Middle frontal gyrus (tissue), 1 donor: Measurements from ENCODE around the gene OPRD1.

Source experiments
- DNase-seq: peaks from one replicate; pipeline ENCODE4 v3.0.0-alpha.2; 2015; ENCODE audit warnings: low spot score; ENCODE audit errors: extremely low spot score

Gene OPRD1

DNA sequence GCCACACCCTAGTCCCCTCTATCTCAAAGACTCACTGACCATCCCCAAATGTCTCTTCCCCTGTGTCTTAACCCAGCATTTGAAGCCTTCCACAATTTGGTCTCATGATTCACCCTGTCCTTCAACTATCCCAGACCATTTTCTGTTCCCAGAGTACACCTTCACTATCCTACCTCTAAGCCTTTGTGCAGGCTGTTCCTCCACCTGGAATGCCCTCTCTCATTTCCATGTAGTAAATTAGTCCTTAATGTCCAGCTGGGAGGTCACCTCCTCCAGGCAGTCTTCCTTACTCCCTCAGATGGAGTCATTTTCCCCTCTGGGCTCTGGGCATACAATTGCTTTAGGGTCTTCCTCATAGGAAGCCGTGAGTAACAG, 71.3 kb downstream of the OPRD1 start:
- DNase-seq = no peak

GRCh38 chr1:28885472-28885877, 73.5 kb downstream of the OPRD1 start:
- no peak for DNase-seq

GRCh38 chr1:28885977-28886730, 74.2 kb downstream of the OPRD1 start:
- no peak for DNase-seq

DNA sequence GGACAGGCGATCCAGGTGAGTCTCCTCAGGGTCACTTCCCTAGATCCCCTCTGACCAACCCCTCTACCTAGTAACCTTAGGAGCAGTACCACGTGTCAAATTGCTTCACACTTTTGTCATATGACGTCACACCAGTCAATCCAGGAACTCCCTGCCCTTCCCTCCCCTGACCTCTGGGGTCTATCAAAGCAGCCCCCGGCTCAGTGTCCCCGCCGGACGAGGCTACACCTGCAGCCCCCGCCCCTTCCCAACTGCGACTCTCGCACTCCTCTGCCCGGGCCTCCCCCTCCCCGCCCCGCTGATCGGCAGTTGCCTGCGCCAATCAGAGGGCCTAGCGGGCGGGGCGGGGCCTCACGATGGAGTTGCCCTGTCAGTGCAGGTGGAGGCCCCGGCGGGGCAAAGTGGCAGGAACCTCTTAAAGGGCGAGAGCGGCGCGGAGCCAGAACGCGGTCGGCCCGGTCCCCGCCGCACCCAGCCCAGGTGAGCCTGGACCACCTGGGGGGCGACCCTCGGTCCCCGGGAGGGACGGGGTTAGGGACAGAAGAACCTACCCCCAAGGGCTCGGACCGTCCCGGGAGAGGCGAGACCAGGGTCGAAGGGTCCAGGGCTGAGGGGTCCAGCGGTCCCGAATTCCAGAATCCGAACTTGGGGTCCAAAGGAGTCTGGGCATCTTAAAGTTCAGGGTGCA, 74.9 kb downstream of the OPRD1 start:
- no peak for DNase-seq

GRCh38 chr1:28887419-28887834, 75.5 kb downstream of the OPRD1 start:
- no peak for DNase-seq

DNA sequence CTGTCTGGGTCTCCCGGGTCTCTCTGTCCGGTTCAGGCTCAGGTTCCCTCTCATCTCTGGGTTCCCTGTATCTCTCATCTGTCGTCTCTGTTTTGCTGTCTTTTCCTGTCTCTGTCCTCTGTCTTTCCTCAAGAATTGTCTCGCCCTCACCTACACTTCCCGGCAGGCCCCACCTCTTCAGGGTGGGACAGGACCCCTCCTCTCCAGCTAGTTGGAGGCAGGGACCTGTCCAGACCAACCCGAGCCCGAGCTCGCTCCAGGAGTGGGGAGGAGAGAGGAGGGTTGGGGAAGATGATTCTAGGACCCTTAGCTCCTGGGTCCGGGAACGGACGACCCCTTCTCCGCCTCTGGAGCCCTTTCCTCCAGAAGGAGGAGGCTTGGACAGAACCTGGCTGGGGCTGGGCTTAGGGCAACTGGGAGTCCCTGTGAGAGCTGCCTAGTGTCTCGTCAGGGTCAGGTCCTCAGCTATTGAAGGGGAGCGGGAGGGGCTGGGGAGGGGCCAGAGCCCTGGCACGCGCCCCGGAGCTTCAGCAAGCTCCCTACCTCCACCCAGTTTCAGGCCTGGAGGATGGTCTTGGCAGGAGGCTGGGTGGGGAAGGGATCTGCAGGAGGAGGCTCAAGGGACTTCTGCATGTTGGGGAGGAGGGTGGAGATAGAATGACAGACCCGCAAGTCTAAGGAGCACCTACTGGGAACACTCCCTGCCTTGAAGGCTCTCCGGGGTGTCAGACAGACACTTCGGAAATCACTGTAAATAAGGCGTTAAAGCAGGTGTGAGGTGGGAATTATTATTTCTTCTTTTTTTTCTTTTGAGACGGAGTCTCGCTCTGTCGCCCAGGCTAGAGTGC, 76.1 kb downstream of the OPRD1 start:
- no peak for DNase-seq

- no peak for DNase-seq
Measured at GRCh38 chr1:28888915-28889314, 76.9 kb downstream of the OPRD1 start.

GRCh38 chr1:28889357-28889756, 77.4 kb downstream of the OPRD1 start:
- DNase-seq = no peak

DNA sequence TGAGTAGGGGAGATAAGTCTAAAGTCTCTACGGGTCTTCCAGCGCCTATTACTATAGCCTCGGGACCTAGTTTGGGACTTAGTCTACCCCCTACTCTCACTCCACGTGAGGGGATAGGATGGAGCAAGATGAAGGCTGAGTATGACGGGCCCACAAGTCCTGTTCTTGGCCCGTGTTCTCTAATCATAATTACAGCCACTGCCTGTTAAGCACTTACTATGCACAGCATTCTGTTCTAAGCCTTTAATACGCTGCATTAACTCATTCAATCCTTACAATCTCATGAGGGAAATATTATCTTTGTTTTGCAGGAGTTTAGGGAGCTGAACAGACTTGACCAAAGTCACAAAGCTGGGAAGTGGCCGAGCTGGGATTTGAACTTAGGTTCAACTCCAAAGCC, 78.5 kb downstream of the OPRD1 start:
- no peak for DNase-seq

- DNase-seq = no peak
Measured at GRCh38 chr1:28890836-28891235, 78.9 kb downstream of the OPRD1 start.

DNA sequence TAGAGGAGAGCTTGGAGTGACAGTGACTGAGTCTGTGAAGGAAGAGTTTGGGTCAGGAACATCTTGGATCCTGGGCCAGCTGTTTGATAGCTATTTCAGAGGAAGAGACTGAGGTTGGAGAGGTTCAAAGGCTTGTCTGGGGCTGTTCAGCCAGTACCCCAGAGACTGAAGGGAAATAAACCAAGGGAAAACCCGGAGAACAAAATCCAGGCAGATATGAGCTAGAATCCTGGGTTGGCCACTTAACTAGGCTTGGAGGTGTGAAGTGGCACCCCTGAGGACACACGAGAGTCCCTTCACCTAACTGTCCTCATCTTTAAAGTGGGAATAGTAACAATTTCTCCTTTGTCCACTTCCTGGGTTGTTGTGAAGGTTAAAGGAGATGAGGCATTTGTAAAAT, 79.3 kb downstream of the OPRD1 start:
- no peak for DNase-seq

DNA sequence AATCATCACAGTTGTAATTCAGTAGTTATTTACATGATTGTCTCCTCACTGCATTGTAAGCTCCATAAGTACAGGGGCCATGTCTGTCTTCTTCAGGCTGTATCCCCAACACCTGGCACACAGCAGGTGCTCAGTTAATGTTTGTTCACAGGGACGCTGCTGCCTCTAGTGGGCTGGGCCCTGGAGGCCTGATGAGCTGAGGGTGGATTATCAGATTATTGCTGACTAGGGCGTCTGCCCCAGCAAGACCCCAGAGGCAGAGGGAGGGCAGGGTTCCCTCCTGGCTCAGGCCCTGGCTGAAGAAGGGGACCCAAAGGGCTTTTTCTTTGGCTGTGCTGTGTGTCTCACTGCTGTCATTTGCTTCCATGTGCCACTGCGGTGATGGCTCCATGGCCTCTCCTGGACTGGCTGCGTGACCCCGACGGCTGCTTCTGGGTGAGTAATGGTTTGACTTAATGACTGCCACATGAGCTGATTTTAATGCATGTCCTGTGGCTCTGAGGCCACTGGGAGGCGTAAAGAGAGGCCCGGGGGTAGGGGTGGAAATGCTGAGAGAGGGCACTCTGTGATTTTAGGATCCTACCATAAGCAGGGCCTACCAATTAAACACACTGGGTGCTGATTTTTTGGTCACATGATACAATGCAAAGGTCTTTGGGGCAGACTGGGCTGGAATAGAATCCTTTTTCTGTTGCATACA, 81.6 kb downstream of the OPRD1 start:
- DNase-seq = no peak

DNA sequence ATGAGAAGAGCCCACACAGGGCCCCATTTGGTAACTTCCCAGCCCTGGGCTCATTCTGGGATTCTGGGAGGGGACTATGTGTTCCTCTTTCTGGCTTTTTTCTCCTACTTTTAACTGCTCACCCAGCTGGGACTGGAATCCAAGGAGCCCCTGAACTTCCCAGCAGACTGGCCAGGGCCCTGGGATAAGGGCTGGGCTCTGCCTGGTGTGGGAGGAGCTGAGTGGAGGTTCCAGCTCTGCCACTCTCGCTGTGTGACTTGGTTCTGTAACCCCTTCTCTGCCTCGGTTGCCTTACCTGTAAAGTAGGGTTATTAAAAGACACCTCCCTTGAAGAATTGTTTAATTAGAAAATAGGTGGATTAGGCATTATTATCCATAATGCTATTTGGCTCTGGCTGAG, 82.8 kb downstream of the OPRD1 start:
- DNase-seq = no peak

GRCh38 chr1:28895896-28896608, 84.1 kb downstream of the OPRD1 start:
- no peak for DNase-seq

GRCh38 chr1:28896609-28896986, 84.6 kb downstream of the OPRD1 start:
- no peak for DNase-seq

DNA sequence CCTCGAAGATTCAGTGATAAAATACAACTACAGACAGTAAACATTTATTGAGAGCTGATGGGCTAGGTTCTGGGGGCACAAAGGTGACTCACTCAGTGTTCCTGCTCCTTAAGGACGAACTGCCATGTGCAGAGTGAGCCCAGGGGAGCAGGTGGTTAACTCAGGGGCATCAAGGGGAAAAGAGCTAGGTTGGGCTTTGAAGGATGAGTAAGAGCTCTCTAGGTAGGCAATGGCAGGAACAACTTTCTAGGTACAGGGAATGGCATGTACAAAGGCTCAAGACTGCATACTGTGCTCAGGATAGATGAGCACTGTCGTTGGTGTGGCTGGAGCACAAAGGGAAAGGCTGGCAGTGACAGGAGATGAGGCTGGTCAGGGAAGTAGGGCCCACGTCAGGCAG, 85.8 kb downstream of the OPRD1 start:
- DNase-seq = no peak

DNA sequence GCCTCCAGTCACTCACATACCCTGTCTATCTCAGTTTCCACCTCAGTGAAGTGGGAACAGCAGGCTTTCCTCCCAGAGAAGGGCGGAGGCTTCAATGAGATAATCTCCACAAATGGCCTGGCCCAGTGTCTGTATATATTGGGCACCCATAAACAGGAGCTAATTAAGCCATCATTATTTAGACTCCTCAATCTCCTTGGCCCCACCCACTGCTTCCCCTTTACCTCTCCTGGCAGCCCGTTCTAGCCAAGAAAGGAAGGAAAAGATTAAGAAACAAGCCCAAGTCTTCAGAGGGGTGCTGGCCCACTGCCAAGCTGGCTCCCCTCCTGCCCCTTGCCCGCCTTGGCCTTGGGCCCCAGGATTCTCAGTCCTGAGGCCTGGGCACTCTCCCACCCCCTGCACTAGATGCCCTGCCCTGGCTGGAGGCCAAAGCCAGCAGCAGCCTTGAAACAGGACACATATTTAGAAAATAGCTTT, 86.5 kb downstream of the OPRD1 start:
- DNase-seq = no peak

DNA sequence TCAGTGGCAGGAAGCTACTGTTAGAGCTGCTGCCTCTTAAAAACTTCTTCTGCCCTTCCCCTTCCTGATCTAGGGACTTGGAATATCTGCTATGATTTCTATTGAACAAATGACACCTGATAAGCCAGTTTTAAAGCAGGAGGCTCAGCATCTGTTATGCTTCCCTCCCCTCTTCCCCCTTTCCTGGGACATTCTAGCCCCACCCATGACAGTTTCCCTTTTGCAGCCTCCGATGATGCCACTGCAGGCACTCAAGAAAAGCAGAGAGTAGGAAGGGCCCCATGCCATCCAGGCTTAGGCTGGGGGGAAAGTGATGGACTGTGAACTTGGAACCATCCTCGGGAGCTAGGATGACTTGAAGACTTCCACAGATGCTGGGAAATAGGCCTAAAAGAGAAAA, 87.3 kb downstream of the OPRD1 start:
- DNase-seq = no peak

DNA sequence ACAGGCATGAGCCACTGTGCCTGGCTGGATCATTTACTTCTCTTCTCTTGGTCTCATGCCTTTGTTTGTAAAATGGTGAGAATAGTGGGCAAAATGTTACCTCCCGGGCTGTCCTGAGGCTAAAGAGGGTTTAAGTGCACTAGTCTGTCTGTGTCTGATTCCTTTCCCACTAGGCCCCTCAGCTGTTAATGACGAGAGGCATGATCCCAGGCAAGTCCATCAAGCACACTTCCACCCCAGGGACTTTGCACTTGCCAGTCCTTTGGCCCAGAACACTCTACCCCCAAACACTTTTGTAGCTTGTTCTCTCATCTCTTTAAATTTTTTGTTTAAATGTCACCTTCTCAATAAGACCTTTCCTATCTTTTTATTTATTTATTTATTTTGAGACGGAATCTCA, 88.6 kb downstream of the OPRD1 start:
- no peak for DNase-seq

- no peak for DNase-seq
Measured at GRCh38 chr1:28902738-28903137, 90.8 kb downstream of the OPRD1 start.
